Stimulated activated CD4-positive, alpha-beta T cell treated with anti-CD3 and anti-CD28 coated beads, Interleukin-4, amount 100 ng/mL, for 1 hour (primary cell): ENCODE data around the gene SLC25A14.
"Not testable (repeated sequence)": the region's sequence is repeated elsewhere in the genome, so short reads cannot be mapped to it uniquely, and the experiment has no call there.

Experiments
- DNase-seq: peaks from one replicate; pipeline ENCODE4 v3.0.0-alpha.2; 2020

The SLC25A14 gene

GRCh38 chrX:130339408-130340222 is at the start of gene SLC25A14:
TSS of gene SLC25A14 (plus strand) at chrX:130339919. CDS start at chrX:130340279, 360 bp downstream.
- DNase-seq = peak; percentile 63

GRCh38 chrX:130295519-130296296 is 44.0 kb upstream of the SLC25A14 start:
- no peak for DNase-seq

- no peak for DNase-seq
Observed at GRCh38 chrX:130296297-130296678, 43.4 kb upstream of the SLC25A14 start.

- DNase-seq = no peak
Observed at GRCh38 chrX:130296743-130297142, 43.0 kb upstream of the SLC25A14 start.

DNA sequence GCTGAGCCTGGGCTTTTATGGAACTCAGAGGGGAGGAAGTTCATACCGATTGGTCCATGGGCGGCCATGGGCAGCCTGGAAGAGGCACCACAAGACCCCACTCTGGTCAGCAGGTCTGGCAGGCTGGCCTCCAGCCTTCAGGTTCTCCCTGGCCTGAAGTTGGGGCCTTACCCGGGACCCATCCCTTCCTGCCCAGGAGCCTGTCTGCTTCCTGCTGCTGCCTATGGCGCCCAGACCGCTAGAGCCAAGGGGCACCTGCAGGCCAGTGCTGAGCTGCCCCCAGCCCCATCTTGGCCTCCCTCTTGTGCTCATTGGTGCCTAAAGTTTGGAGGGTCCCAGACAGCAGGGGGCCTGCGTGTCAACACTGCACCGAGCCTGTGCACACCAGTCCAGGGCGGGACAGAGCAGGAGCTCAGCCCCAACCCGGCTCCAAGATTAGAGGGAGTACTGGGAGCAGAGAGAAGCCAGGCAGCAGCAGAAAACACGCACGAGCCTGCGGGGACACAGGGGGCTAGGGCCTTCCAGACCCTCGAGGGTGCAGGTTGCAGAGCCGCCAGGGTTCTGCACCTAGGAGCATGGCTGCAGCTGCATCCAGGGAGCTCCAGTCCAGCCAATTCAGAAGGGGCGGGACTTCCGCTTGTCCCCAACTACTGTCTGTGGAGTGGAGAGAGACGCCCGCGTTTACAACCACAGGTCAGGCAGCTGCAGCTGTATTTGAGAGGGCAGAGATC is 40.3 kb upstream of the SLC25A14 start:
- DNase-seq = no peak

DNA sequence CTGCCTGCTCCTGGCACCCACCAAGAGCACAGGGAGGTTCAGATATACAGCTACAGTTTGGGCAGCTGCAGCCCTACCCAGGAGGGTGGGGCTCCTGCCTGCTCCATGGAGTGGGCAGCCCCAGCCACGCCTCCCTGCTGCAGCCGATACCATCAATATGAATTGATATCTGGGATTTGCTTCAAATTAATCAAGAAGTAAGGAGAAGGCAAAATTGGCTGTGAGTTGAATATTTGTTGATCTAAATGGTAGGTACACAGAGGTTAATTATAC is 39.8 kb upstream of the SLC25A14 start:
- DNase-seq = no peak

DNA sequence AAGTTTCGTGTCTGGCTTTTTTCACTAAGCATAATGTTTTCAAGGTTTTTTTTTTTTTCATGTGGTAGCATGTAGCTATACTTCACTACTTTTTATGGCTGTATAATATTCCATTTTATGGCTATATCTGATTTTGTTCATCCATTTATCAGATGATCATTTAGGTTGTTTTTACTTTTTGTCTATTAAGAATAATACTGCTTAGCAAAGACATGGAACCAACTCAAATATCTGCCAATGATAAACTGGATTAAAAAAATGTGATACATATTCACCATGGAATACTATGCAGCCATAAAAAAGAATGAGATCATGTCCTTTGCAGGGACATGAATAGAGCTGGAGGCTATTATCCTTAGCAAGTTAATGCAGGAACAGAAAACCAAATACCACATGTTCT is 38.3 kb upstream of the SLC25A14 start:
- no peak for DNase-seq

GRCh38 chrX:130301977-130302376 is 37.7 kb upstream of the SLC25A14 start:
- no peak for DNase-seq

- no peak for DNase-seq
Observed at GRCh38 chrX:130304587-130305368, 34.9 kb upstream of the SLC25A14 start.

DNA sequence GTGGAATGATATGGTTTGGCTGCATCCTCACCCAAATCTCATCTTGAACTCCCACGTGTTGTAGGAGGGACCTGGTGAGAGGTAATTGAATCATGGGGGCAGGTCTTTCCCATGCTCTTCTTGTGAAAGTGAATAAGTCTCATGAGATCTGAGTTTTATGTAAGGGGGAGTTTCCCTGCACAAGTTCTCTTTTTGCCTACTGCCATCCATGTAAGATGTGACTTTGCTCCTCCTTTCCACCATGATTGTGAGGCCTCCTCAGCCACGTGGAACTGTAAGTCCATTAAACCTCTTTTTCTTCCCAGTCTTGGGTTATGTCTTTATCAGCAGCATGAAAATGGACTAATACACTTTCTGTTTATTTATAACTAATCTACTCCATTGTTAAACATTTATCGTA is 19.8 kb upstream of the SLC25A14 start:
- DNase-seq = not testable (repeated sequence)

DNA sequence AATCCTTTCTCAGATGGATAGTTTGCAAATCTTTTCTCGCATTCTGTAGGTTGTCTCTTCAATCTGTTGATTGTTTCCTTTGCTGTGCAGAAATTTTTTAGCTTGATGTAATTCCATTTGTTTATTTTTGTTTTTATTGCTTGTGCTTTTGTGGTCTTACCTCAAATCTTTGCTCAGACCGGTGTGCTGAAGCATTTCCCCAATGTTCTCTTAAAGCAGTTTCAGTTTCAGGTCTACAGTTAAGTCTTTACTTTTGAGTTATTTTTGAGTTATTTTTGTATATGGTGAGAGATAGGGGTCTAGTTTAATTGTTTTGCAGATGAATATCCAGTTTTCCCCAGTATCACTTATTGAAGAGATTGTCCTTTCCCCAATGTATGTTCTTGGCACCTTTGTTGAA is 18.2 kb upstream of the SLC25A14 start:
- DNase-seq = no peak

DNA sequence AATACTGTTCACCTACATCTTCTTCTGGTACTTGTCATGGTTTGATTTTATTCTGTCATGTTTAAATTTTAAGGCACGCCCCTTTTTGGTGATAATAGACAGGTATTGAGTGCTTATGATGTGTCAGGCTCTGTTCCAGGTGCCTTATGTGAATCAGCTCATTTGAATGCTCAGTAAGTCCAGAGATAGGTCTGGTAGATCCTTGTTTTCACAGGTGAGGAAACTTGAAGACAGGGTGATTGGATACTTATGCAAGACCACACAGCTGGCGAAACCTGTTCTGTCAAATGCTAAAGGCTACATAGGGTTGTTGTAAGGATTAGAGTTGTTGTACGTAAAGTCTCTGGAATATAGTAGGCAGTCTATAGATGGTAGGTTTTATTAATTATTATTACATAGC is 9.6 kb upstream of the SLC25A14 start:
- DNase-seq = no peak

DNA sequence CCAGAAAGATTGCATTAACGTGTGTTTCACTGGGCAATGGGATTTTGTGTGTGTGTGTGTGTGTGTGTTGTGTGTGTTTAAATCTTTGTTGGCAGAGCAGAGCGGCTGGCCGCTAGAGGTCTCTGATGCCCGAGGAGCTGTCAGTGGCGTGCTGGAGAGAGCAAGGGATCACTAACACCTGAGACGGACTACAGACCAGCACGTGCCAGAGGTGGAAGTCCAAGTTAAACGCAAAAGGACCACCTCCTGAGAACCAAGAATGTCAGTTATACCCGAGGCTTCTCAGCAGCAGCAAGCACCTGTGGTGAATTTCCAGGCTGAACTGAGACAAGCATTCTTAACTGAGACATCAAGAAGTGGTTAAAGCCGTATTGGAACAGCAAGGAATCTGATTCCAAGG is 9.0 kb upstream of the SLC25A14 start:
- DNase-seq = peak; percentile 30

- DNase-seq = no peak
Observed at GRCh38 chrX:130336531-130336930, 3.2 kb upstream of the SLC25A14 start.

DNA sequence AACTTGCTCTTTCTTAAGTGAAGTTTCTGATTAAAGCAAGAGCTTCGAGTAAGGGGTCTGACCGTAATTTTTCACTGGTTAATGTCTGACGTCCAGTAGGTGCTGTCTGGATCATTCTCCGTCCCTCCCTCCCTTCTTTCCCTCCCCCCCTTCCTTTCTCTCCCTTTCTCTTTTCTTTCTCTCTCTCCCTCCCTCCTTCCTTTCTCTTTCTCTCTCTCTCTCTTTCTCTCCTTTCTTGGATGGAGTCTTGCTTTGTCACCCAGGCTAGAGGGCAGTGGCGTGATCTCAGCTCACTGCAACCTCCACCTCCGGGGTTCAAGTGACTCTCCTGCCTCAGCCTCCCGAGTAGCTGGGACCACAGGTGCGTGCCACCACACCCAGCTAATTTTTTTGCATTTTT is 850 bp upstream of the SLC25A14 start:
- not testable (repeated sequence) for DNase-seq

GRCh38 chrX:130340271-130340670 is 552 bp downstream of the SLC25A14 start:
- DNase-seq = no peak

DNA sequence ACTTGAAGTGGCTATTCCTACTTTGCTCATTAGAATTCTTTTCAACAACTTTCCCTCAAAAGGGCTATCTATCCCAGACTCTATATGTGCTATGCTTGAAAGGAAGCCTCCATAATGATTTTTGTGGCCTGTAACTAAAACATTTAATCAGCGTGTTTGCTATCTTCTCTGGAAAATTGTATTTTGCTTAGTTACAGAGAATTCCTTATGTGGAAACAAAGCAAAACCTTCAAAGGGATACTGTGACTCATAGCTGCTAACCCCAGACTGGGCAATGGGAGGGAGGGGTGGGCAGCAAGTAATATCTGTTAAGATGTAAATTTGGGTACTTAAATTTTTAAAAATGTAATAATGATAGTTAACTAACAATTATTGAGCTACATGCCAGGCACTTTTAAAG is 3.7 kb downstream of the SLC25A14 start:
- DNase-seq = no peak

GRCh38 chrX:130347321-130347720 is 7.6 kb downstream of the SLC25A14 start:
- no peak for DNase-seq

GRCh38 chrX:130351567-130351966 is 11.8 kb downstream of the SLC25A14 start:
- DNase-seq = no peak

- DNase-seq = not testable (repeated sequence)
Observed at GRCh38 chrX:130352050-130352449, 12.3 kb downstream of the SLC25A14 start.

- no peak for DNase-seq
Observed at GRCh38 chrX:130376077-130376476, 36.4 kb downstream of the SLC25A14 start.

- DNase-seq = no peak
Observed at GRCh38 chrX:130378024-130378669, 38.4 kb downstream of the SLC25A14 start.
